MCF 10A (cell line): ENCODE results near the gene KLK12. TPM values are rescaled to one million over a fixed set of nuclear protein-coding genes. Genes with fewer than 3 reads are reported as not detected.

Experiments
- BruUV-seq: library from RNA; stranded (reverse); fragments of 400-500 nt; replicated peaks from 2 replicates; lab custom pipeline; 2021; lab: Mats Ljungman, UMichigan
- CTCF ChIA-PET: fragments of 300-600 bp; sonication (Branson Sonifier 250); formaldehyde crosslinking; extraction: SDS; loops from one replicate; lab custom pipeline; 2021; ENCODE audit warnings: antibody characterized with exemption, inconsistent platforms; lab: Yijun Ruan, JAX
- POLR2A ChIA-PET: fragments of 300-600, 350-650 bp; sonication (Branson Sonifier 250); formaldehyde crosslinking; extraction: SDS; loops from one replicate; lab custom pipeline; 2020; ENCODE audit warnings: antibody characterized with exemption, inconsistent platforms; lab: Yijun Ruan, JAX
- DNase-seq: peaks from one replicate; pipeline ENCODE4 v3.0.0-alpha.2; 2018; ENCODE audit not compliant: unreplicated experiment
- H3K27ac Mint-ChIP-seq: one replicate; pipeline ENCODE4 v1.8.0; 2022; ENCODE audit warnings: mild to moderate bottlenecking, low read depth, mixed read lengths; ENCODE audit not compliant: unreplicated experiment
- H3K27me3 Mint-ChIP-seq: one replicate; pipeline ENCODE4 v1.8.0; 2022; ENCODE audit warnings: mixed read lengths; ENCODE audit not compliant: insufficient read depth, unreplicated experiment
- H3K36me3 Mint-ChIP-seq: one replicate; pipeline ENCODE4 v1.8.0; 2022; ENCODE audit warnings: mild to moderate bottlenecking, moderate library complexity, mixed read lengths; ENCODE audit not compliant: insufficient read depth, unreplicated experiment
- H3K4me1 Mint-ChIP-seq: one replicate; pipeline ENCODE4 v1.8.0; 2022; ENCODE audit warnings: mixed read lengths; ENCODE audit not compliant: insufficient read depth, unreplicated experiment
- H3K4me3 Mint-ChIP-seq: one replicate; pipeline ENCODE4 v1.8.0; 2022; ENCODE audit warnings: mild to moderate bottlenecking, moderate library complexity, mixed read lengths; ENCODE audit not compliant: unreplicated experiment
- H3K9me3 Mint-ChIP-seq: one replicate; pipeline ENCODE4 v1.8.0; 2022; ENCODE audit warnings: mixed read lengths; ENCODE audit not compliant: unreplicated experiment
- CTCF ChIP-seq: fragments of 200-600 bp; IDR thresholded peaks from one replicate; pipeline ENCODE4 v1.8.0; 2022; ENCODE audit warnings: antibody characterized with exemption, mild to moderate bottlenecking; ENCODE audit not compliant: unreplicated experiment
- intact Hi-C: fragments of 100-400 bp; cut with micrococcal nuclease; formaldehyde crosslinking; loops from 2 replicates; pipeline ENCODE4 v1.14.1; 2022
- total RNA-seq: library from RNA; stranded (reverse); gene quantifications from 2 replicates; pipeline ENCODE4 v1.2.3, GENCODE V29; 2022

Gene KLK12
- total RNA-seq, 1 experiment from 2014 or later: not detected

- no peak overlapping the region for H3K27ac Mint-ChIP-seq
- ChIA-PET CTCF (interaction anchor here (1.8 kb wide), 1 partner anchor 53 kb away, joined by 7 read pairs; no protein-coding TSS in a partner anchor), POLR2A (interaction anchor here (1.0 kb wide), 1 partner anchor 23 kb away, joined by 4 read pairs; no protein-coding TSS in a partner anchor)
- no TSS peak for BruUV-seq
- TF ChIP-seq CTCF: no peak
- intact Hi-C loops: no loop called here
- H3K4me3 Mint-ChIP-seq: no peak overlapping the region
- no peak for DNase-seq
- no peaks in the 10 kb centered on the region for H3K27me3 Mint-ChIP-seq
- peaks cover 8% of the 10 kb centered on the region for H3K9me3 Mint-ChIP-seq
- no peaks in the 10 kb centered on the region for H3K4me1 Mint-ChIP-seq
- H3K36me3 Mint-ChIP-seq: no peaks in the 10 kb centered on the region
Observed at GRCh38 chr19:51043497-51043896, 8.7 kb upstream of the KLK12 start.

- peaks cover under 1% of the 10 kb centered on the region for H3K27me3 Mint-ChIP-seq
- H3K27ac Mint-ChIP-seq: no peak overlapping the region
- intact Hi-C loops: no loop called here
- DNase-seq: no peak
- no TSS peak for BruUV-seq
- no peak for TF ChIP-seq CTCF
- H3K4me3 Mint-ChIP-seq: no peak overlapping the region
- CTCF ChIA-PET: no interaction called here
- POLR2A ChIA-PET: no interaction called here
- peaks cover 7% of the 10 kb centered on the region for H3K9me3 Mint-ChIP-seq
- H3K4me1 Mint-ChIP-seq: no peaks in the 10 kb centered on the region
- no peaks in the 10 kb centered on the region for H3K36me3 Mint-ChIP-seq
Observed at GRCh38 chr19:51040151-51040550, 5.3 kb upstream of the KLK12 start.

GRCh38 chr19:51036519-51036918 lies 1.7 kb upstream of the KLK12 start:
- CTCF ChIA-PET: no interaction called here
- BruUV-seq: no TSS peak
- Mint-ChIP-seq H3K9me3 (peaks cover 30% of the 10 kb centered on the region), H3K27me3 (peaks cover 12% of the 10 kb centered on the region), H3K36me3 (no peaks in the 10 kb centered on the region), H3K4me1 (no peaks in the 10 kb centered on the region), H3K4me3 (no peak overlapping the region), H3K27ac (no peak overlapping the region)
- TF ChIP-seq CTCF: no peak
- intact Hi-C loops: no loop called here
- POLR2A ChIA-PET: no interaction called here
- no peak for DNase-seq

- intact Hi-C loops: no loop called here
- ChIA-PET CTCF (no interaction called here), POLR2A (no interaction called here)
- Mint-ChIP-seq H3K4me3 (no peak overlapping the region), H3K9me3 (peaks cover 46% of the 10 kb centered on the region), H3K4me1 (peaks cover 2% of the 10 kb centered on the region), H3K36me3 (no peaks in the 10 kb centered on the region), H3K27me3 (peaks cover 12% of the 10 kb centered on the region), H3K27ac (no peak overlapping the region)
- no peak for TF ChIP-seq CTCF
- no TSS peak for BruUV-seq
- no peak for DNase-seq
Observed at GRCh38 chr19:51031880-51032225, 2.9 kb downstream of the KLK12 start.
